UCSD-AML1 (cell line): Measurements from ENCODE around the gene SLC45A3.
"Not testable (repeated sequence)": the region's sequence is repeated elsewhere in the genome, so short reads cannot be mapped to it uniquely, and the experiment has no call there.

Experiments
- DNase-seq: peaks from one replicate; lab custom pipeline; 2025; ENCODE audit not compliant: unreplicated experiment; lab: John Stamatoyannopoulos, UW

Gene SLC45A3, protein sequence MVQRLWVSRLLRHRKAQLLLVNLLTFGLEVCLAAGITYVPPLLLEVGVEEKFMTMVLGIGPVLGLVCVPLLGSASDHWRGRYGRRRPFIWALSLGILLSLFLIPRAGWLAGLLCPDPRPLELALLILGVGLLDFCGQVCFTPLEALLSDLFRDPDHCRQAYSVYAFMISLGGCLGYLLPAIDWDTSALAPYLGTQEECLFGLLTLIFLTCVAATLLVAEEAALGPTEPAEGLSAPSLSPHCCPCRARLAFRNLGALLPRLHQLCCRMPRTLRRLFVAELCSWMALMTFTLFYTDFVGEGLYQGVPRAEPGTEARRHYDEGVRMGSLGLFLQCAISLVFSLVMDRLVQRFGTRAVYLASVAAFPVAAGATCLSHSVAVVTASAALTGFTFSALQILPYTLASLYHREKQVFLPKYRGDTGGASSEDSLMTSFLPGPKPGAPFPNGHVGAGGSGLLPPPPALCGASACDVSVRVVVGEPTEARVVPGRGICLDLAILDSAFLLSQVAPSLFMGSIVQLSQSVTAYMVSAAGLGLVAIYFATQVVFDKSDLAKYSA

DNA sequence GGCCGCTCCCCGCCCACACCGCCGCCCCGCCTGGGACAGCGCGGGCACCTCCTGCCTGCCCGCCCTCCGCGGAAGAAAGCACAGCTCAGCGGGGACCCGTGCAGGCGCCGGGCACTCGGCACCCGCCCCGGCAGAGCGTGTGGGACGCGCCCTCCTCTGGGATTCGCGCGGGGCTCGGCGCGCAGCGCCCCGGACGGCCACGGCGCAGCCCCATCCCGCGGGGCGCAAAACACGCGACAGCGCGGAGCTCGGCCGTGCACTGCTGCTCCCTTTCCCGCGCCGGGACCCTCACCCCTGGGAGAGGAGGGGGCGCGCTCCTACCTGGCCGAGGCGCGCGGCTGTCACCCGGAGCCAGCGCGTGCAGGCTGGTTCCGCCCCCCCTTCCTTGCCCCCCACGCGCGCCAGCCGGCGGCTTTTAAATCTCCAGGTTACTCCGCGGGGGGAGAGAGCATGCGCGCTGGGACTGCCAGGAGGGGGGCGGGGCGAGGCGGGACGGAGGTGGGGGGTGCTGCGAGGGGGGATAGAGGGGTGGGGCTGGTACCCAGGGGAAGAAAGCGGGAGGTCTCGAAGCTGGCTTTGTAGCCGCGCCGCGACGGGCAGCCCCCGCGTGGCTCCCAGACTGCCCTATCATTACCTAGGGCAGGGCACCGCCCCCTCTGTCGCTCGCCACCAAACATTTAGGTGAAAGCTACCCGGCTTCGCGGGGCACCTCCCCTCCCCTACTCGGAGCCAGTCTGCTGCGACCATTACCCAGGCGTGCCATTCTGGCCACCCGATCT, at the start of gene SLC45A3:
TSS of gene SLC45A3 (minus strand) at position 437 of the 779 bp plus-strand sequence. CDS start 15,853 bp downstream, outside the sequence.
- no peak for DNase-seq

DNA sequence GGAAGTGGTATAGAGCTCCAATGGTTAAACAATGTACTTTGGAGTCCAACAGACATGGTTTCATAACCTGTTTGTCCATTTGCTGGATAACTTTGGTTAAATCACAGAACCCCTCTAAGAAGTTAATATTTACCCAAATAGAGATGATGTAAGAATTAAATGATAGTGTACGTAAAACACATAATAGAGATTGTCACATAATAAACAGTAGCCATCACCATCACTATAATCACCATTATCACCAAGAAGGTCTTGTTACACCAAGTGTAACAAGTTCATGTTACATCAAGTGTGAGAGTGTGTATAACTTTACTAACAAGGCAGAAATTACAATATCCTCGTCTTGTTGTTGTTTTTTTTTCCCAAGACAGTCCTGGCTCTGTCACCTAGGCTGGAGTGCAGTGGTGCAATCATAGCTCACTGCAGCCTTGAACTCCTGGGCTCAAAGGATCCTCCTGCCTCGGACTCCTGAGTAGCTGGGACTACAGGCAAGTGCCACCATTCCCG, 46.4 kb upstream of the SLC45A3 start:
- DNase-seq: no peak

DNA sequence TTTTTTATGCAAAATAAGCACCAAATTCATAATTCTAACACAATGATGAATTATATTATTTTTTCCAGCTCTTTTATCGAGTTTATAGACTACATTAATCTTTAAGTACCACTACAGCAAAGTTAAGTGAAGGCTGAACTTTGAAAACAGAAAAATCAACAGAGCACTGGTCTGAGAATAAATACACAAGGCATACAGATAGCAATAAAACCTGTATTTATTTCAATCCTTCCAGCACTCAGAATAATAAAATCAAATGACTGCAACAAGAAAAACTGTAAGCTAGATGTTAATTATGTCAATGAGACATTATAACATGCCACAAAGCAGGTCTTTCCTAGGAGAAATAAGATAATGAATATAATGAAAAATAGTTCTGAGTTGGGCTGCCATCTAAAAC, 45.2 kb upstream of the SLC45A3 start:
- DNase-seq: no peak

DNA sequence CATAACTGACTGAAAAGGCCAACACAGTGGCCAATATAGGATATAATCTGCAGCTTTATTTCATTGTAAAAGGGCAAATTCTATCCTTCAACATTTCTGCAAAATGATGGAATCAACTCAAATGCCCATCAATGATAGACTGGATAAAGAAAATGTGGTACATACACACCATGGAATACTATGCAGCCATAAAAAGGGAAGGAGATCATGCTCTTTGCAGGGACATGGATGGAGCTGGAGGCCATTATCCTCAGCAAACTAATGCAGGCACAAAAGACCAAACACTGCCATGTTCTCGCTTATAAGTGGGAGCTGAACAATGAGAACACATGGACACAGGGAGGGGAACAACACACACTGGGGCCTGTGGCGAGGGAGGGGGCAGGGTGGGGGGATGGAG, 40.4 kb upstream of the SLC45A3 start:
- not testable (repeated sequence) for DNase-seq

DNA sequence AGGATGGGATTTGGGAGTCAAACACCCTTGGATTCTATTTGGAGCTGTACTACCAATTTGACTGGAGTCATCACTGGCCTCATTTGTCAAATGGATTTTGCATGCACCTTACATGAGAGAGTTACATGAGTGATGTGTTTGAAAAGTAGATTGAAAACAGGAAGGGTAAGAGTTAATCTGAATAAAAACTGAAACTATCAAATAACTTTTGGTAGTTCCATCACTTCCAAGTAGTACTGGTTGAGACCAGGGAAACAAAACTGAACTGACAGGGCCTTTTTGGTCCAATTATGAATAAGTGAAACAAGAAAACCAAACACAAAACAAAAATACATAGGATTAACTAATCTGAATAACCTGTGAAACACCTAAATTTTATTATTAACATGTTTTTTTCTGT, 39.5 kb upstream of the SLC45A3 start:
- DNase-seq: no peak

DNA sequence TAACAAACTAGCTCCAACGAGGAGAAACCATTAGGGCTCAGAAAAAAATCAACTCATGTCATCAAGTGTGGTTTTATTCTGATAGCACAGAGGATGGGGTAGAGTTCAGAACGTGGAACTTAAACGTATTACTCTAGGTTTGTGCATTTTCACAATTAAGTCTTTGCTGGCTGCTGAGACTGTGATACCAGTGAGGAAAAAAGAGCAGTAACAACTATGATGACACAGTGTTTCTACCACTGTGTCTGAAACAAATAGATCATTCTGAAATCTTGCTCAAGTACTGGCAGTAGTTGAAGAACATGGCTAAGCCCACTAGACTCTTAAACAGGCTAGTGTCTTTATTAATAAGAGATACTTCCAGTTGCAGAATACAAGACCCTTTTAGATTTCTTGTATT, 38.7 kb upstream of the SLC45A3 start:
- DNase-seq: no peak

DNA sequence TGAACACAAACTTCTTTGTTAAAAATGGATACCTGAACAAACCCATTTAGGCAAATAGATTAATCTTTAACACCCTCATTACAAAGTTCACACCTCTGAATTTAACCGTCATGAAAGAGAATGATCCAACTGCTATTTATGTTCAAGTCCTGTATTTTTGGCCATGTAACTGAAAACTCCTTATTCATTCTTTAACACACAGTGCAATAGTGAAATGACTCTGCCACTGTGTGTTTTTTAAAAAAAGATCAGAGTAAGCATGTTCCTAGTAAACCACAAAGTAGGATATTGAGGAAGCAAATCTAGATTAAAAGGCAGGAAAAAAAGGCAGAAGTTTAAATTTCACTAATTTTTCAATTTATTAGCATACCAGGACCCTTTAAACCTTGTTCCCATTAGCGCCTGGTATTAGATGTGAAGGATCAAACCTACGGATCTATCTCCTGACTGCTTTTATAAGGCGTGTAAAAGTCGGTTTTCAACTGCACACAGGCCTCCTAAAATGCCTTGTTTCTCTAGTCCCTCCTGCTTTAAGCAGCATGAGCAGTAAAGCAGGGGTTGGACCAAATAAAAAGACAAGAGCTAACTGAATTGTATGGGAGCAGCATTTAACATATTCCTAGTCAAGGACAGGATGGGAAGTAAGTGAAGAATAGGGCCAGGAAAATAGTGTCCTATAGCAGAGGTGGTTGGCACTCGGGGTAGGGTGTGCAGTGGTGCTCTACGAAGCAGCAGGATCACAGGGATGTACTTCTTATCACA, 36.2 kb upstream of the SLC45A3 start:
- DNase-seq: no peak

DNA sequence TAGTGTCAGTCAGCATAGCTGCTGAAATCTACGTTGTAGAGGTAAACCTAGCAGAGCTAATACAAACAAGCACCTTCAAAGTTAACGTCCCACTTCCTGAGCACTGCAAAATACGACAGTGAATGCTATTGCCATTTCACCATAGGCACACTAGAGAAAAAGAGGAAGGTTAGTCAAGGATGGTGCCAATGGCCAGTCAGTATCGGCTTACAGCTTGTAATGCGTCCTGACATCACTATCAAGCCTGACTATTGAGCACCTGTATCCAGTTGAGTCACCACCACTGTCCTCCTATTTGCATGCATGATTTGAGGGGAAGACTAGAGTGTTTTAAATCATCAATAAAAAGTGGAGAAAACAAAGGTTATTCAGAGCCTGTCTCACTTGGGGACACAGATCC, 35.3 kb upstream of the SLC45A3 start:
- no peak for DNase-seq

DNA sequence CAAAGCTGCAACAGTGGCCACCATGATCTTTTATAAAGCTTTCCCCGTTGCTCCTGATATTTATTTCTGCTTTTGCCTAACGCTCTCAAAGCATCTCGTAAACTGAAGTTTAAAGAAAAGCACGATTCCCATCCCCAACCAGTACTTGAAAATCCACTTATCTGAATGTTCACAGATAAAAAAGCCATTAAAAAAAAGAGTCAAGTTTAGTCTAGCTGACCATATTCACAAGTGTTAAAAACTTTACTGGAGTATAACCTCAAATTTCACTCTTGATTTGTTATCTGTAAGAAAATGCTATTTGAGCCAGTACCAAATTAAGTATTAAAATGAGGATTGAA, 34.6 kb upstream of the SLC45A3 start:
- no peak for DNase-seq

DNA sequence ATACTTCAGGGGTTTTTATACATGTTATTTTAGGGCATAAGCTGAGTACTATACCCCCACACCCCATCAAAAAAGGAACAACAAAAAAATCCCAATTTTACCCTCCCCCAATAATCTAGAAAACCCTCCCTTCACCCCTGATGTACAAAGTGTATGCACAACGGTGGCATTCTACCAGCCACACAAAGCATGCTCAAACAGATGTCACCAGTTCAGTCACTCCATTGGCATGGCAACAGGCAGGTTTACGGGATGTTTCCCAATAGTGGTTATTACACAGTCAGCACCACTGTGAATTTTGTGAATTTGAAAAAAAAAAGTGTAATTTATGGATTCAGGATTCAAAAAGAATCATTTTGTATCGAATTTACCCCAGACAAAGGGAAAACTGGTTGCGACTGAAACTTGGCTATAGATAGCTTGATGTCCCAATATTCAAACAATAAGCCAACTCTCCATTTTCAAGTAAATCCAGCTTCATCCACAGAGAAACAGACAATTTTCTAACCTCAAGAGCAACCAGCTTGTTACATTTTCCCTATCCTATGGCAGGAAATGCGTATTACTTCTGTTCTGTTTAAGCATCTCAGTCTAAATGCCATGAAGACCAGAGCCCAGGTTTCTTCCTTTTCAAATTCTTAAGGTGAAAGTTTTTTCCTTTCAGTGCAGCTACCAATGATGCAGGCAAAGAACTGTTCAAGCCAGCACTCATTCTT, 34.0 kb upstream of the SLC45A3 start:
- DNase-seq: no peak

DNA sequence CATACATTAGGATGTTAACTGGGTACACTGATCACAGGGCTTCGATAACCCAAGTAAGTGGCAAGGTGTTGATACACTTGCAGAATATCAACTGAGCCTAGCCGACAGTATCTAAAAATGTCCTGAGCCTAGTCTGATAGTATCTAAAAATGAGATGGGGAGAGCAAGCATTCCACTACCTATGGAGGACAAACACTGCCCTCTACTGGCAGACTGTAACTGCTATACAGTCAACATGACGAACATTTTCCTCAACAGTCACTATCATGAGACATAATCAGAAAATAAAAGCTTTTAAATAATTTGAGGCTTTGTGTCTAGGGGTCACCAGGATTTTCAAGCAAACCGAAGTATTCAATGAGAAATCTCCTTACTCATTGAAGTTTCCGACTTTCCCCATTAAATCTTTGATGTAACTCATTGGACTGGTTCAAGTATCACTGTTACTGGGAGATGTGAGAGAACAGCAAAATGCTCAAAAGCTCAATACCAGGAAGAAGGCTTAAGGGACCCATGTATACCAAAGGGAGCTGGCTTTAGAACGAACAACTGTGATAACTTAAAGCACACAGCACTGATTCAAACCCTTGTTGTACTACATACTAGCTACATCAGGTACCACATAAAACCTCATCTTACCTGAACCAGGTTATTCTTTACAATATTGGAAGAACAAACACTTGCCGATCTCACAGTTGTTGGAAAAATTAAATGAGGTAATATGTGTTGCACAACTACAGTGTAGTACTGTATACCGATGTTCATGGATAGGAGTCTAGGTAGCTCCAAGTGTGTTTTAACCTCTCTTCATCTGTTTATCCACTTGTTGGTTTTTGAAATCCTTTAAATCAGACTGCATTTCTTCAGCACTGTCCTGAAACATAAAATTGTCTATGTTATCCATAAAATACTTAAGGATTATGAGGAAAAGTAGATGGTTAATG, 31.1 kb upstream of the SLC45A3 start:
- no peak for DNase-seq

DNA sequence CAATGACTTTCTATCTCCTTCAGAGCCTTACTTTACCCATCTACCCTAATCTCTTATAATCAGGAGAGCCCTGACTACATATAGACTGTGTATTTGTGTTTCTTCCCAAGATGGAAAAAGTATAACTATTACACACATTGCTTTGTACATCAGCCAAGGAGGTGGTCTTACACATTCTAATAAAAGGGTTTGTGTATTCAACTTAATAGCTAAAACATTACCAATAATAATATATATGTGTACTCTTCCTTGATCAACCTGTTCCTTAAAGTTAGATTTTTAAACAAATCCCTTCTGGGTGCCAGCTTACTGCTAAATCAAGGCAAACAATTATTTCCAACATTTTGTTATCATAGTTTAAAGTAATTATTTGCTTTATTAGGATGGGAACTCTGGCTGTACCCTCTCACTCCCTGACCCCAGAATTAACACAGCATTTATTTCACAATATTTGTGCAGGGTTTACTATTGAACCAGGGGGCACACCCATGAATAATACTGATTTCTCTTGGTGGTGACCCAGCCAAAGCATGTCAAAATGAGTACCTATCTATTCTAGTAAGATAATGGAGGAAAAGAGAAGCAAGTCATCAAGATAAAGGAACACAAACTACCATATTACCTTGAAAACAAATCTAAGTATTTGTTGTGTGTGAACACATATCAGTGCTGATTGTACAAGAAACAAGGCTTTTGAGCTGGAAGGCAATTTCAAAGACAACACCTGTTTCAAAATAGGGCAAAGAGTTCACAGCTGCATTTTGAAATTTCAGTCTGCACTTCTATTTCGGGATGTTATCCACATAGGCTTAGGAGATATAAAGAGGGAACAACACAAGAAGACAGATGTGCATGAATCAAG, 30.1 kb upstream of the SLC45A3 start:
- DNase-seq: no peak

DNA sequence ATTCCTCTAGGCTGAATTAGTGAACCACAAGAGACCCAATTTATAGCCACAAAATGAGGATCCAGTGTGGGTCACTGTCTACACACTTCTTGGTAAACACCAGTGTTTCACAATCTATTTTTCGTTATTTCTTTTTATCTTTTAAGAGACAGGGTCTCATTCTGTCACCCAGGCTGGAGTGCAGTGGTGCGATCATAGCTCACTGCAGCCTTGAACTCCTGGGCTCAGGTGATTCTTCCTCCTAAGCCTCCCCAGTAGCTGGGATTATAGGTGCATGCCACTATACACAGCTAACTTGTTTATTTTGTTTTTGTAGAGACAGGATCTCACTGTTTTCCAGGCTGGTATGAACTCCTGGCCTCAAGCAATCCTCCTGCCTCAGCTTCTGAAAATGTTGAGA, 29.3 kb upstream of the SLC45A3 start:
- DNase-seq: no peak

DNA sequence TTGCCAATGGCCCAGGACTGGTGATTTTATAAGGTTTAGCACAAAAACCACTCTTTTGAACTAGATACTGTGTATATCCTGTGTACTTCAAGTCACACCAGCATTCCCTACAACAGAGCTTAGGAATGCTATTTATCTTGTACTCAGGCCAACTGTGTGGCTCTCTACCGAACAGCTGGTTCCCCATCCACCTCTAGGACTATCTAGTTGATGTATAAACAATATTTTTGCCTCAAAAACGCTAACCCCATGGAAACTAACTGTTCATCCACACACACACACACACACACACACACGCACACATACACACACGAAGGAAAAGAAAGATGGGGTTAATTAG, 28.7 kb upstream of the SLC45A3 start:
- DNase-seq: no peak

DNA sequence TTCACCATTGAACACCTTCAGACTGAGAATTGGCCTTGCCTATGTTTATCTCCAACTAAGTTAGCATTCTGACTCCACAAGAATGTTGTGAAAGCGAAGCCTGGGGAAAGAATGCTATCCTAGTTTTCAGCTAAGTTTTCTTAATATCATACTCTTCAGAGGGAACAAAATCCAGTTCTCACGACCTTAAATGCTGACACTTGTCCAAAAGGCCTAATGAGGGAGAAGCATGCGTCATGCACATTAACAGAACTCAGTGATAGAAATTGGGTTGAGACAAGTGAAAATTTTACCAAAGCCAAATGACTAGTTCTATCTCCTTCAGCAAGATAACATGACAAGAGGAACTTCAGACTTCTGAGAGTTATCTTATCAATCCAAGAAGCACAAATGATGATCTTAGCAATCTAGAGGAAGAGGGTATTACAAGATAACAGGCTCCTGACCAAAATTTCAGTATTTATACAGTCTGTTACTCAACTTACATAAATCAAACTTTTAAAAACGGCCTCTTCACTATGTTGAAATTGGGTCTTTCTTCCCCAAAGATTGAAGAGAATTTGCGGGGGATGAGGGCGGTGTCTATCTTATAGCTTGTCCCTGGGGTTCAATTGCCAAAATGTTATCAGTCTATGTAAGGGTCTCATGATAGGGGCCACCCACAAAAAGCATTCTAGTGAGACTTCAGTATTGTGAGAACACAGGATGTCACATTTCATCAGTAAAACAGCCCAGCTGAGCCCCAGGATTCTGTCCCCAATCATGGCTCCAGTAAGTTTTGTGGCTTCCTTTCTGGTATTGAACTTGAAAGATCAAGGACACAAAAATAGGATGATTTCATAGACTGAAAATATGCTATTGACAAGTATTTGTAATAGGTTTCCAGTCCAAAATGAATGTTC, 26.5 kb upstream of the SLC45A3 start:
- no peak for DNase-seq

DNA sequence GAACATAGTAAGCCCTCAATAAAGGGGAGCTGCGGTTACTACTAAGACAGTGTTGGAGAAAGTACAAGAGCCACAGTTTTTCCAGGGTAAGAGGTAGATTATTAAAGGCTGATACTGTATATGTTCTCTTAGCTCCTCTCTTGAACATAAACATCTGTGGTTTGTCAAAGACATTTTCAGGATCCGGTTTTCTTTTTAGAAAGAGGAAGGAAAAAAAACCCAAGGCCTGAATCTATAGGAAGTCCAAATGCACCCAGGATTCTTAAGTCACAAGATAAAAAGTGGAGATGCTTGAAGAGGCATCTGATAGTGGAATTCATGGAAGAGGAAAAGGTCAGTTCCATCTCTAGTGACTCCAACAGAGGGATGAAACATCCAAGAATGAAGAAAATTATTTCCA, 24.6 kb upstream of the SLC45A3 start:
- DNase-seq: no peak

DNA sequence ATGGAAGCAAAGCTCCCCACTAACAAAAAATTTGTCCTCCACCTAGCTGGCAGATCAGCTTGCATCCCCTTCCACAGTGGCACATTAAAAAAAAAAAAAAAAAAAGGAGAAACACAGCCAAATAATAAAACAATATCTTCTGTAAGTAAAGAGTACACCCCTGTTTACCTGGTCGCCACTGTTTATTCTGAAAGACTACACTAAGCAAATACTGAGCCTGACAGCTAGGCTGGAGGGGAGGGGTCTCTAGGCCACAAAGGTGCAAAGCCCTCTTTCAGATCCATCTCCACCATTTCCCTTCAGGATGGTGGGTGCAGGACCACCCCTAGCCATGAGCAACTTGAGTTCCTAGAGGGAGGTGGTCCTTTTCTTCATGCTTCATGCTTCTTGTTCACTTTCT, 22.8 kb upstream of the SLC45A3 start:
- DNase-seq: no peak

DNA sequence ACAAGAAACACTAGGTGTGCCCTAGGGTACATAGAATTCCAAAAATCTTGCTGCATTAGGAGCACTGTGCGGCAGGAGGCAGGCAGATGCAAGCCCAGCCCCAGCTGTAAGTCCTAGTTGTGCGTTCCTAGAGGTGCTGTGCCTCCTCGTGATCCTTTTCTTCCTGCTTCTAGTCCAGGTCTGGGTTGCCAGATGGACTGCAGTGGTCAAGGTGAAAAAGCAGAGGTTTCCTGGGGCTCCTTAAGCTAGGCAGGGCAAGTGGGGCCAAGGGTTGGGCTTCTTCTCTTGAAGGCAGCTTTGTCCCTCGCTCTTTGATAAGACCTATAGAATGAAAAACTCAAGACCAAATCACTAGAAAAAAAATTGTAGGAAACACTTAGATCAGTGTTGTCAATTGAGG, 21.6 kb upstream of the SLC45A3 start:
- DNase-seq: no peak
